K562 (cell line): ENCODE results near the gene RHCG. TPM values are rescaled to one million over a fixed set of nuclear protein-coding genes. Genes with fewer than 3 reads are reported as not detected.

Experiments used
- ATAC-seq: fragments of 200-7000 bp; cut with Tn5 transposase; 3 replicates; pipeline ENCODE4 v1.9.1; 2020; ENCODE audit warnings: moderate library complexity
- BruUV-seq: library from RNA; stranded (reverse); fragments of 400-500 nt; replicated peaks from 2 replicates; lab custom pipeline; 2021; lab: Mats Ljungman, UMichigan
- CTCF ChIA-PET: fragments of 300-600 bp; formaldehyde crosslinking; extraction: SDS; loops from one replicate; lab custom pipeline; 2021; ENCODE audit warnings: low intra/inter-chr PET ratio; lab: Yijun Ruan, JAX
- POLR2A ChIA-PET: fragments of 300-600, 350-650 bp; sonication (Branson Sonifier 250); formaldehyde crosslinking; extraction: SDS; loops from one replicate; lab custom pipeline; 2021; ENCODE audit warnings: antibody characterized with exemption, inconsistent platforms; lab: Yijun Ruan, JAX
- DNase-seq, 4 experiments: peaks; one replicate each; pipeline versions ENCODE4 v3.0.0 to v3.0.0-alpha.2; 2011 to 2018; ENCODE audit warnings: low spot score in 3 of 4, mixed read lengths in 3 of 4; ENCODE audit errors: extremely low read depth in 1 of 4
- FAIRE-seq: peaks from 2 replicates; lab custom pipeline; 2011; peaks lifted over from hg19 to GRCh38; lab: Jason Lieb, UNC
- H2AFZ ChIP-seq: 2 replicates; pipeline ENCODE4 v1.6.0; 2011; ENCODE audit warnings: low read depth, low read length, control low read depth, inconsistent platforms
- H3K27ac ChIP-seq: fragments of 200-600 bp; 3 replicates; pipeline ENCODE4 v1.8.0; 2011; ENCODE audit warnings: low read depth, mild to moderate bottlenecking, control low read depth, inconsistent platforms, low read length, moderate library complexity, mixed read lengths; ENCODE audit errors: extremely low read depth
- H3K27me3 ChIP-seq, 2 experiments: fragments of 300-600 bp in 1 of 2; 2 replicates in 1 of 2; 3 replicates in 1 of 2; pipeline versions ENCODE4 v1.6.0 to v1.8.0; 2011; ENCODE audit warnings: inconsistent platforms in 2 of 2, low read length in 2 of 2, mild to moderate bottlenecking in 1 of 2, mixed read lengths in 1 of 2, moderate library complexity in 1 of 2; ENCODE audit not compliant: control insufficient read depth in 2 of 2, insufficient read depth in 2 of 2
- H3K36me3 ChIP-seq: fragments of 300-600 bp; 3 replicates; pipeline ENCODE4 v1.8.0; 2011; ENCODE audit warnings: mild to moderate bottlenecking, low read length, inconsistent platforms; ENCODE audit not compliant: control insufficient read depth, insufficient read depth
- H3K4me1 ChIP-seq, 2 experiments: fragments of 200-600 bp in 1 of 2; replicated peaks in 1 of 2; 2 replicates in 1 of 2; 3 replicates in 1 of 2; pipeline versions ENCODE4 v1.5.1 to v1.8.0; 2011; ENCODE audit warnings: inconsistent platforms in 2 of 2, low read length in 2 of 2, mild to moderate bottlenecking in 1 of 2, mixed read lengths in 1 of 2, moderate library complexity in 1 of 2; ENCODE audit not compliant: control insufficient read depth in 2 of 2, insufficient read depth in 2 of 2
- H3K4me2 ChIP-seq: 2 replicates; pipeline ENCODE4 v1.6.1; 2011; ENCODE audit warnings: low read length, control low read depth, inconsistent platforms, mixed read lengths; ENCODE audit not compliant: insufficient read depth
- H3K4me3 ChIP-seq: fragments of 200-600 bp; sonication (generic), shearing (Covaris generic); 2 replicates; pipeline ENCODE4 v1.5.1; 2016; ENCODE audit warnings: control low read depth, inconsistent platforms
- H3K79me2 ChIP-seq: fragments of 200-600 bp; 3 replicates; pipeline ENCODE4 v1.8.0; 2011; ENCODE audit warnings: low read length, inconsistent platforms; ENCODE audit not compliant: control insufficient read depth, insufficient read depth
- H3K9ac ChIP-seq, 2 experiments: 2 replicates each; pipeline versions ENCODE4 v1.6.0 to v1.6.1; 2011; ENCODE audit warnings: low read depth in 2 of 2, low read length in 2 of 2, control low read depth in 1 of 2, inconsistent platforms in 1 of 2, mild to moderate bottlenecking in 1 of 2, mixed read lengths in 1 of 2; ENCODE audit not compliant: insufficient read depth in 1 of 2
- H3K9me1 ChIP-seq: one replicate; pipeline ENCODE4 v1.6.0; 2011; ENCODE audit warnings: inconsistent platforms, mild to moderate bottlenecking, low read length, moderate library complexity; ENCODE audit not compliant: control insufficient read depth, insufficient read depth
- H3K9me3 ChIP-seq: replicated peaks from 2 replicates; pipeline ENCODE4 v1.5.1; 2011; ENCODE audit warnings: low read depth, low read length, inconsistent platforms; ENCODE audit not compliant: control insufficient read depth, insufficient read depth
- H4K20me1 ChIP-seq: replicated peaks from 2 replicates; pipeline ENCODE4 v1.6.1; 2011; ENCODE audit warnings: low read length, inconsistent platforms, mixed read lengths; ENCODE audit not compliant: control insufficient read depth, insufficient read depth
- CBX1 ChIP-seq: sonication (generic); IDR thresholded peaks from 2 replicates; pipeline ENCODE4 v1.6.1; 2016; ENCODE audit warnings: antibody characterized with exemption, low read depth, mild to moderate bottlenecking
- CCAR2 ChIP-seq: fragments of 200-400 bp; formaldehyde crosslinking; IDR thresholded peaks from 2 replicates; pipeline ENCODE4 v1.6.1; 2017; ENCODE audit warnings: mild to moderate bottlenecking, low read depth, low read length
- HCFC1 ChIP-seq: IDR thresholded peaks from 2 replicates; pipeline ENCODE4 v1.6.1; 2012; ENCODE audit warnings: low read depth, low read length, improper control_type of control experiment
- NEUROD1 ChIP-seq: fragments of 150-350 bp; IDR thresholded peaks from 2 replicates; pipeline ENCODE4 v1.6.1; 2014; ENCODE audit warnings: borderline replicate concordance, low read length, low read depth; ENCODE audit not compliant: partially characterized antibody
- NFIX ChIP-seq: fragments of 250-450 bp; sonication (Bioruptor Pico); IDR thresholded peaks from 2 replicates; pipeline ENCODE4 v1.4.0; 2020; ENCODE audit warnings: low read depth, mild to moderate bottlenecking, moderate library complexity
- PHF21A ChIP-seq: fragments of 450-650 bp; IDR thresholded peaks from 2 replicates; pipeline ENCODE4 v1.6.1; 2017; ENCODE audit warnings: low read depth, borderline replicate concordance
- ZNF174 ChIP-seq: fragments of 250-450 bp; sonication (Bioruptor Pico); IDR thresholded peaks from 2 replicates; pipeline ENCODE4 v1.4.0; 2020; ENCODE audit warnings: mild to moderate bottlenecking
- ZNF224 ChIP-seq: sonication (generic); formaldehyde crosslinking; IDR thresholded peaks from 2 replicates; pipeline ENCODE4 v1.8.0; 2022; ENCODE audit warnings: mild to moderate bottlenecking, missing genetic modification reagents
- ZNF431 ChIP-seq: sonication (generic); formaldehyde crosslinking; IDR thresholded peaks from 2 replicates; pipeline ENCODE4 v1.8.0; 2022; ENCODE audit warnings: mild to moderate bottlenecking, missing genetic modification reagents
- ZNF830 ChIP-seq: fragments of 250-450 bp; sonication (Bioruptor Pico); IDR thresholded peaks from 2 replicates; pipeline ENCODE4 v1.5.0; 2021; ENCODE audit warnings: mild to moderate bottlenecking
- WGBS: fragments of 100-300 bp; shearing (Covaris generic); methylation state at CpG from one replicate; pipeline ENCODE4 v1.1.6; 2016; ENCODE audit warnings: low coverage, mixed read lengths; ENCODE audit not compliant: insufficient coverage; ENCODE audit errors: missing lambda C conversion rate; 5-methylcytosine and 5-hydroxymethylcytosine counted together
- in situ Hi-C: fragments of 300-500 bp; cut with MboI; formaldehyde crosslinking; loops from 4 replicates; pipeline ENCODE4 v1.15.0; 2018; ENCODE audit warnings: inconsistent platforms, mixed read lengths
- intact Hi-C: fragments of 100-400 bp; cut with micrococcal nuclease; formaldehyde crosslinking; loops from 2 replicates; pipeline ENCODE4 v1.14.2; 2022
- polyA plus RNA-seq, 8 experiments: library from polyadenylated mRNA; depleted of rRNA in 4 of 8; stranded (reverse) in 5 of 8; unstranded in 3 of 8; fragments of >200 nt; fragmentation: Nextera tagmentation in 2 of 8; fragmentation: Illumina TruSeq in 1 of 8; extraction: Ambion mirVana in 2 of 8; extraction: Trizol in 1 of 8; gene quantifications; 2 replicates each; pipeline versions ENCODE4 v1.2.1 to v1.2.3, GENCODE V29; 2011 to 2014; ENCODE audit warnings: inconsistent platforms in 1 of 8, missing spikeins in 1 of 8
- total RNA-seq, 7 experiments: library from RNA; depleted of rRNA in 6 of 7; stranded (reverse); fragments of >200 nt in 6 of 7; fragmentation: Illumina TruSeq in 2 of 7; extraction: Trizol in 2 of 7; gene quantifications; 2 replicates each; pipeline versions ENCODE4 v1.2.1 to v1.2.3, GENCODE V29; 2011 to 2021; ENCODE audit warnings: low replicate concordance in 1 of 7
- TF ChIP-seq, protein P1 (sequence below), 2 experiments: fragments of 250-450 bp in 1 of 2; fragments of 450-650 bp in 1 of 2; sonication (Bioruptor Pico) in 1 of 2; IDR thresholded peaks; 2 replicates each; pipeline versions ENCODE4 v1.6.1 to v1.8.0; 2016 to 2021; ENCODE audit warnings: mild to moderate bottlenecking in 2 of 2, moderate library complexity in 2 of 2, missing compliant biosample characterization in 1 of 2, missing genetic modification characterization in 1 of 2
- TF ChIP-seq, protein P2 (sequence below): fragments of 150-350 bp; conservative IDR thresholded peaks from 2 replicates; pipeline ENCODE4 v1.6.1; 2014; ENCODE audit warnings: low read length

RHCG gene
- total and polyA plus RNA-seq, 9 of the 15 experiments (the other 6 are each of a cell fraction or from before 2014, with no cell fraction given), result not detected

DNA sequence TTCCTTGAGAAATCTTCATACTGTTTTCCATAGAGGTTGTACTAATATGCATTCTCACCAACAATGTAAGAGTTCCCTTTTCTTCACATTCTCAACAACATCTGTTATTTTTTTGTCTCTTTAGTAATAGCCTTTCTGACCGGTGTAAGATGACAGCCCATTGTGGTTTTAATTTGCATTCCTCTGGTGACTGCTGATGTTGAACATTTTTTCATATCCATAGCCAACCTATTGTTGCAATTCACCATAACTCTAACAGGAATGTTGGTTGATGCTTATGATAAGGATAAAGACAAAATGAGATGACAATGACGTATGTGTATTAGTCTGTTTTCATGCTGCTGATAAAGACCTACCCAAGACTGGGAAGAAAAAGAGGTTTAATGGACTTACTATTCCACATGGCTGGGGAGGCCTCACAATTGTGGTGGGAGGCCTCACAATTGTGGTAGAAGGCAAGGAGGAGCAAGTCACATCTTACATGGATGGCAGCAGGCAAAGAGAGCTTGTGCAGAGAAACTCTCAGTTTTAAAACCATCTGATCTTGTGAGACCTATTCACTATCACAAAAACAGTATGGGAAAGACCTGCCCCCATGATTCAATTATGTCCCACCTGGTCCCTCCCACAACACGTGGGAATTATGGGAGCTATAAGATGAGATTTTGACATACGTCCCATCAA, 37.6 kb upstream of the RHCG start:
- in situ Hi-C loops, result no loop called here

DNA sequence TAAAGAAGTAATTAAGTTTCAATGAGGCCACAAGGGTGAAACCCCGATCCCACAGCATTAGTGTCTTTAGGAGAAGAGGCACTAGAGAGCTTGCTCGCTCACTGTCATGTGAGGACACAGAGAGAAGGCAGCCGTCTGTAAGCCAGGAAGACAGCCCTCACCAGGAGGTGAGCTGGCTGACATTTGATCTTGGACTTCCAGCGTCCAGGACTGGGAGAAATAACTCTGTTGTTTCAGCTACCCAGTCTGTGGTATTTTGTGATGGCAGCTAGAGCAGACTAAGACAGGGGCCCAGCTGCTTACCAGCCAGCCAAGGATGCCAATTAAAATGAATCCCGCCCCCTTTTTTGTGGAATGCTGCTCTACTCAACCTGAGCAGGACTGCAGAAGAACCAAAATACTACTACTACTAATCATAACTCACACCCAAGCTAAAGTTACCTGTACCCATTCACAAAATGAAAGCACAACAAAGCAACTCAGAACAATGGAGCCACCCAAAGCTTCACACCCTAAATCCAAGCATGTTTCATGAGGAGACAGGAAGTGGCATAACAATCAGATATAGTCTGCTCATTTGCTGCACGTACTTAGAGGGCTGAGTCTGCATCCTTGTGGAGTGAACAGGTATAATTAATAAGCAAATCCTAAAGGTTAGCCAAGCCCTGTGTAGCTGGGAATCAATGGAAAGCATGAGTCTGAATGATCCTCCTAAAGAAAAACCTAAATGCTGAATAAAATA, 35.6 kb upstream of the RHCG start:
- no peak for TF ChIP-seq CCAR2
- TF ChIP-seq, protein P1, sequence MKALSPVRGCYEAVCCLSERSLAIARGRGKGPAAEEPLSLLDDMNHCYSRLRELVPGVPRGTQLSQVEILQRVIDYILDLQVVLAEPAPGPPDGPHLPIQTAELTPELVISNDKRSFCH (CRISPR knock-in tag; IDR thresholded peaks at IDR 0.05), result no peak
- TF ChIP-seq, protein P1 (tag; IDR thresholded peaks at IDR 0.05), result no peak
- no peak for TF ChIP-seq NFIX (CRISPR knock-in tag)
- no peak for TF ChIP-seq ZNF830 (CRISPR knock-in tag)
- no peak for TF ChIP-seq ZNF174 (CRISPR knock-in tag)
- TF ChIP-seq, protein P2, sequence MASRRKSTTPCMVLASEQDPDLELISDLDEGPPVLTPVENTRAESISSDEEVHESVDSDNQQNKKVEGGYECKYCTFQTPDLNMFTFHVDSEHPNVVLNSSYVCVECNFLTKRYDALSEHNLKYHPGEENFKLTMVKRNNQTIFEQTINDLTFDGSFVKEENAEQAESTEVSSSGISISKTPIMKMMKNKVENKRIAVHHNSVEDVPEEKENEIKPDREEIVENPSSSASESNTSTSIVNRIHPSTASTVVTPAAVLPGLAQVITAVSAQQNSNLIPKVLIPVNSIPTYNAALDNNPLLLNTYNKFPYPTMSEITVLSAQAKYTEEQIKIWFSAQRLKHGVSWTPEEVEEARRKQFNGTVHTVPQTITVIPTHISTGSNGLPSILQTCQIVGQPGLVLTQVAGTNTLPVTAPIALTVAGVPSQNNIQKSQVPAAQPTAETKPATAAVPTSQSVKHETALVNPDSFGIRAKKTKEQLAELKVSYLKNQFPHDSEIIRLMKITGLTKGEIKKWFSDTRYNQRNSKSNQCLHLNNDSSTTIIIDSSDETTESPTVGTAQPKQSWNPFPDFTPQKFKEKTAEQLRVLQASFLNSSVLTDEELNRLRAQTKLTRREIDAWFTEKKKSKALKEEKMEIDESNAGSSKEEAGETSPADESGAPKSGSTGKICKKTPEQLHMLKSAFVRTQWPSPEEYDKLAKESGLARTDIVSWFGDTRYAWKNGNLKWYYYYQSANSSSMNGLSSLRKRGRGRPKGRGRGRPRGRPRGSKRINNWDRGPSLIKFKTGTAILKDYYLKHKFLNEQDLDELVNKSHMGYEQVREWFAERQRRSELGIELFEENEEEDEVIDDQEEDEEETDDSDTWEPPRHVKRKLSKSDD, result no peak
- no peak for TF ChIP-seq PHF21A
- no peak for TF ChIP-seq NEUROD1
- Histone ChIP-seq H3K9me1 (no peaks in the 10 kb centered on the region), H3K27ac (no peak overlapping the region), H4K20me1 (no peaks in the 10 kb centered on the region), H3K36me3 (no peaks in the 10 kb centered on the region), H3K4me2 (no peak overlapping the region), H2AFZ (no peak overlapping the region), H3K9ac (no peak overlapping the region), H3K79me2 (no peaks in the 10 kb centered on the region), H3K4me3 (no peak overlapping the region), H3K9me3 (0 out of 2 replicates have a peak, but pooled peaks cover 2% of the 10 kb centered on the region), H3K27me3 (peaks cover 19 to 40% of the 10 kb centered on the region in 2 experiments), H3K4me1 (no peaks in the 10 kb centered on the region; a peak in 1 of 5 replicates)
- intact Hi-C loops (no loop called here), in situ Hi-C loops (no loop called here)
- no peak for ATAC-seq
- CTCF ChIA-PET, result no interaction called here
- POLR2A ChIA-PET, result interaction anchor here (0.6 to 0.7 kb wide), 2 partner anchors 129 to 156 kb away, joined by 3 read pairs; no protein-coding TSS in a partner anchor
- WGBS, result 3% methylated on average over 6 of the region's 6 CpGs
- no peak for DNase-seq
- BruUV-seq, result no TSS peak
- FAIRE-seq, result no peak

More for the DNA sequence above, 37.6 kb upstream of the RHCG start:
- no TSS peak for BruUV-seq
- intact Hi-C loops, result no loop called here
- WGBS, result 2% methylated on average over 4 of the region's 4 CpGs
- H3K79me2 ChIP-seq, result no peaks in the 10 kb centered on the region
- H4K20me1 ChIP-seq, result no peaks in the 10 kb centered on the region
- H3K36me3 ChIP-seq, result no peaks in the 10 kb centered on the region
- peaks cover 14 to 28% of the 10 kb centered on the region in 2 experiments; a peak in 4 of 5 replicates for H3K27me3 ChIP-seq
- ATAC-seq (no peak), DNase-seq (no peak), FAIRE-seq (no peak)
- TF ChIP-seq CBX1, result no peak
- TF ChIP-seq HCFC1, result no peak
- peak; percentile 94 for TF ChIP-seq ZNF431
- TF ChIP-seq ZNF224, result no peak
- no peaks in the 10 kb centered on the region for H3K9me1 ChIP-seq
- no peak overlapping the region for H3K4me3 ChIP-seq
- H3K4me1 ChIP-seq, result no peaks in the 10 kb centered on the region; a peak in 1 of 5 replicates
- no peak overlapping the region for H3K27ac ChIP-seq
- peaks cover 2% of the 10 kb centered on the region; the same call in 1 of the 2 replicates for H3K9me3 ChIP-seq
- ChIA-PET CTCF (no interaction called here), POLR2A (no interaction called here)
- H3K4me2 ChIP-seq, result no peak overlapping the region
- H3K9ac ChIP-seq, result no peak overlapping the region
- H2AFZ ChIP-seq, result no peak overlapping the region
